Esophagus squamous epithelium (tissue), 4 donors: ENCODE results near the gene MEGF6.

Experiments used
- POLR2A ChIP-seq, 4 donors: fragments of 450-650 bp; IDR thresholded peaks; one replicate each; pipeline ENCODE4 v1.6.1; 2017; ENCODE audit warnings: antibody characterized with exemption in 4 of 4, mild to moderate bottlenecking in 4 of 4, moderate library complexity in 3 of 4
- TF ChIP-seq, protein P1 (sequence below), 6 experiments: fragments of 450-650 bp in 4 of 6; fragments of 200-600 bp in 2 of 6; sonication (generic) in 2 of 6; IDR thresholded peaks; one replicate each; pipeline ENCODE4 v1.5.1; 2016 to 2019; ENCODE audit warnings: antibody characterized with exemption in 6 of 6, mild to moderate bottlenecking in 4 of 6, moderate library complexity in 4 of 6

DNA sequence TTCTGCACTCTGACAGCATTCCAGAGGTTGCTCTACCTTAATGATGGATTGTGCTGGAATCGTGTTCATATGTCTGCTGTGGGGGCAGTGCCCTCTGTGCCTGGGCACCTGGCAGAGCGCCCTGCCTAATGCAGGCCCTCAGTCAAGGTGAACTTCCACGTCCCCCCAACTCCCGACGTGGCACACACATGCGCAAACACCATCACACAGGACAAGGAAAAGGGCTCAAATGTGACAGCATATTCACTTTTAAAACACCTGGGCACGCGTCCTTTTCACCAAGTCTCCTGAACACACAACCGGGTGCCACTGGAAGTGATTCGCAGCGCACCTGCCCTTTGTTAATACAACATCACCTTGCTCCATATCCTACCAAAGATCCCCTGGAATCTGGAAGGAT, 25.2 kb upstream of the MEGF6 start:
- TF ChIP-seq, protein P1, sequence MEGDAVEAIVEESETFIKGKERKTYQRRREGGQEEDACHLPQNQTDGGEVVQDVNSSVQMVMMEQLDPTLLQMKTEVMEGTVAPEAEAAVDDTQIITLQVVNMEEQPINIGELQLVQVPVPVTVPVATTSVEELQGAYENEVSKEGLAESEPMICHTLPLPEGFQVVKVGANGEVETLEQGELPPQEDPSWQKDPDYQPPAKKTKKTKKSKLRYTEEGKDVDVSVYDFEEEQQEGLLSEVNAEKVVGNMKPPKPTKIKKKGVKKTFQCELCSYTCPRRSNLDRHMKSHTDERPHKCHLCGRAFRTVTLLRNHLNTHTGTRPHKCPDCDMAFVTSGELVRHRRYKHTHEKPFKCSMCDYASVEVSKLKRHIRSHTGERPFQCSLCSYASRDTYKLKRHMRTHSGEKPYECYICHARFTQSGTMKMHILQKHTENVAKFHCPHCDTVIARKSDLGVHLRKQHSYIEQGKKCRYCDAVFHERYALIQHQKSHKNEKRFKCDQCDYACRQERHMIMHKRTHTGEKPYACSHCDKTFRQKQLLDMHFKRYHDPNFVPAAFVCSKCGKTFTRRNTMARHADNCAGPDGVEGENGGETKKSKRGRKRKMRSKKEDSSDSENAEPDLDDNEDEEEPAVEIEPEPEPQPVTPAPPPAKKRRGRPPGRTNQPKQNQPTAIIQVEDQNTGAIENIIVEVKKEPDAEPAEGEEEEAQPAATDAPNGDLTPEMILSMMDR (IDR thresholded peaks at IDR 0.05) = no peak
- TF ChIP-seq POLR2A (IDR thresholded peaks at IDR 0.05) = no peak
